OCI-LY3 (cell line): ENCODE data around the gene NPC1.

ENCODE experiments used
- H2AFZ ChIP-seq: fragments of 200-600, 300-600 bp; shearing (Covaris generic); 2 replicates; pipeline ENCODE4 v1.6.0; 2014; ENCODE audit warnings: antibody characterized with exemption, low read depth, low read length
- H3K27ac ChIP-seq: fragments of 200-600, 300-600 bp; sonication (generic); 2 replicates; pipeline ENCODE4 v1.5.1; 2014; ENCODE audit warnings: mild to moderate bottlenecking, low read length, moderate library complexity, mixed read lengths
- H3K27me3 ChIP-seq: fragments of 200-600, 300-600 bp; sonication (generic); 2 replicates; pipeline ENCODE4 v1.6.1; 2014; ENCODE audit warnings: low read depth, low read length, mixed read lengths
- H3K36me3 ChIP-seq: fragments of 200-600, 300-600 bp; sonication (generic); replicated peaks from 2 replicates; pipeline ENCODE3; 2014; ENCODE audit warnings: low read depth, low read length, mixed read lengths
- H3K4me1 ChIP-seq: fragments of 300-600, 200-600 bp; sonication (generic); 2 replicates; pipeline ENCODE4 v1.6.1; 2014; ENCODE audit warnings: low read length, mixed read lengths
- H3K4me2 ChIP-seq: fragments of 200-600, 300-600 bp; sonication (generic); 2 replicates; pipeline ENCODE4 v1.6.1; 2014; ENCODE audit warnings: low read length, mixed read lengths
- H3K4me3 ChIP-seq: fragments of 300-600, 200-600 bp; sonication (generic); 2 replicates; pipeline ENCODE4 v1.5.1; 2014; ENCODE audit warnings: antibody characterized with exemption, mild to moderate bottlenecking, low read length, moderate library complexity
- H3K79me2 ChIP-seq: fragments of 300-600, 200-600 bp; shearing (Covaris generic); 2 replicates; pipeline ENCODE4 v1.6.1; 2014; ENCODE audit warnings: mild to moderate bottlenecking, low read length, mixed read lengths
- H3K9ac ChIP-seq: fragments of 300-600, 200-600 bp; shearing (Covaris generic); 2 replicates; pipeline ENCODE4 v1.6.0; 2014; ENCODE audit warnings: mild to moderate bottlenecking, low read length, moderate library complexity
- H3K9me3 ChIP-seq: fragments of 200-600, 300-600 bp; shearing (Covaris generic); 2 replicates; pipeline ENCODE4 v1.6.1; 2014; ENCODE audit warnings: low read length, mixed read lengths; ENCODE audit not compliant: insufficient read depth
- H4K20me1 ChIP-seq: fragments of 200-600, 300-600 bp; sonication (generic); 2 replicates; pipeline ENCODE4 v1.6.1; 2016; ENCODE audit warnings: low read length, mixed read lengths; ENCODE audit not compliant: insufficient read depth
- EZH2phosphoT487 ChIP-seq: fragments of 200-600 bp; shearing (Covaris generic); IDR thresholded peaks from 2 replicates; pipeline ENCODE4 v1.6.1; 2018; ENCODE audit warnings: antibody characterized with exemption, mixed run types, low read depth
- TF ChIP-seq, protein P1 (sequence below): fragments of 200-600, 300-600 bp; sonication (generic); IDR thresholded peaks from 2 replicates; pipeline ENCODE4 v1.5.1; 2014; ENCODE audit warnings: antibody characterized with exemption, low read length, low read depth

NPC1 gene

DNA sequence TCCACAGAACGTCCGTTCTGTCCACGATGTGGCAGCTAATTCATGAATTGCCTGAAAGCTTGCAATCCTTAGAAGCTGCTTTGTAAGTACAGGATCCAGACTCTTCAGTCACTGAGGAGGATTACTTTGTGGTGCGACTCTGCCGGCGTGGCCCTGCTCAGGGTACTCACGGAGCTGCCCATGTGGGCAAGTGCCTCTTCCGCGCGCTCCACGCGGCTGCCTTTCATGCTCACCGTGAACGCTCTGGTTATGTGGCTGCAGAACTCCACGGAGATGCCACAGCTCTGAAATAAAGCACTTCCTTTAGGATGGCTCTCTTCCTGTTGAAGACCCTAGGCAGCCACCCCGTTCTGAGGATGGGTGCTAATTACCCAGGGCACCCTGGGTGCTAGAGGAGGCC is 52.0 kb downstream of the NPC1 start:
- Histone ChIP-seq H3K79me2 (no peaks in the 10 kb centered on the region), H3K27ac (no peak overlapping the region), H3K27me3 (no peaks in the 10 kb centered on the region), H3K9me3 (no peaks in the 10 kb centered on the region), H3K4me3 (no peak overlapping the region), H2AFZ (no peak overlapping the region), H3K4me1 (peaks cover 5% of the 10 kb centered on the region), H4K20me1 (peaks cover 13% of the 10 kb centered on the region), H3K9ac (no peak overlapping the region), H3K36me3 (peaks cover 75% of the 10 kb centered on the region), H3K4me2 (no peak overlapping the region)
- TF ChIP-seq, protein P1, sequence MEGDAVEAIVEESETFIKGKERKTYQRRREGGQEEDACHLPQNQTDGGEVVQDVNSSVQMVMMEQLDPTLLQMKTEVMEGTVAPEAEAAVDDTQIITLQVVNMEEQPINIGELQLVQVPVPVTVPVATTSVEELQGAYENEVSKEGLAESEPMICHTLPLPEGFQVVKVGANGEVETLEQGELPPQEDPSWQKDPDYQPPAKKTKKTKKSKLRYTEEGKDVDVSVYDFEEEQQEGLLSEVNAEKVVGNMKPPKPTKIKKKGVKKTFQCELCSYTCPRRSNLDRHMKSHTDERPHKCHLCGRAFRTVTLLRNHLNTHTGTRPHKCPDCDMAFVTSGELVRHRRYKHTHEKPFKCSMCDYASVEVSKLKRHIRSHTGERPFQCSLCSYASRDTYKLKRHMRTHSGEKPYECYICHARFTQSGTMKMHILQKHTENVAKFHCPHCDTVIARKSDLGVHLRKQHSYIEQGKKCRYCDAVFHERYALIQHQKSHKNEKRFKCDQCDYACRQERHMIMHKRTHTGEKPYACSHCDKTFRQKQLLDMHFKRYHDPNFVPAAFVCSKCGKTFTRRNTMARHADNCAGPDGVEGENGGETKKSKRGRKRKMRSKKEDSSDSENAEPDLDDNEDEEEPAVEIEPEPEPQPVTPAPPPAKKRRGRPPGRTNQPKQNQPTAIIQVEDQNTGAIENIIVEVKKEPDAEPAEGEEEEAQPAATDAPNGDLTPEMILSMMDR, result no peak
- no peak for TF ChIP-seq EZH2phosphoT487

DNA sequence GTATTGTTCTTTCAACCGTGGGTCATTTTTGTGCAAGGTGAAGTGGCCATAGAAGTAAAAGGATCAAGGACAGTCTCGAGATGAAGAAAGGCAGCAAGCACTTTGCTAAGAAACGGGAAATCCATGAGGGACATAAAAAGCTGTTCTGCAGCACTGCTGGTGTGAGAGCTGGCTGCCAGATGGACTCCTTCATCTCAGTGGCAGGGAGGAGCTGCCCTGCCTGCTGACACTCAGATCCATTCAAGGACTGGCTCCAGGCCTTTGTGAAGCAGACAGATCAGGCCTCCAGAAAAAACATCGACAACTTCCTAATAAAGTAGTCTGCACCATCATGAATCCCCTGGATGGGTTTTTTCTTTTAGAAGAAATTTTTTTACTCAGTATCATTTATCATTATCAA is 53.5 kb downstream of the NPC1 start:
- no peak overlapping the region for H3K4me3 ChIP-seq
- H3K4me2 ChIP-seq, result no peak overlapping the region
- H3K79me2 ChIP-seq, result no peaks in the 10 kb centered on the region
- no peak overlapping the region for H2AFZ ChIP-seq
- no peaks in the 10 kb centered on the region for H3K27me3 ChIP-seq
- H3K27ac ChIP-seq, result no peak overlapping the region
- H3K9ac ChIP-seq, result no peak overlapping the region
- TF ChIP-seq, protein P1, result no peak
- no peak for TF ChIP-seq EZH2phosphoT487
- no peaks in the 10 kb centered on the region for H3K4me1 ChIP-seq
- no peaks in the 10 kb centered on the region for H3K9me3 ChIP-seq
- peaks cover 4% of the 10 kb centered on the region; the same call in 1 of the 2 replicates for H4K20me1 ChIP-seq
- H3K36me3 ChIP-seq, result peaks cover 68% of the 10 kb centered on the region

DNA sequence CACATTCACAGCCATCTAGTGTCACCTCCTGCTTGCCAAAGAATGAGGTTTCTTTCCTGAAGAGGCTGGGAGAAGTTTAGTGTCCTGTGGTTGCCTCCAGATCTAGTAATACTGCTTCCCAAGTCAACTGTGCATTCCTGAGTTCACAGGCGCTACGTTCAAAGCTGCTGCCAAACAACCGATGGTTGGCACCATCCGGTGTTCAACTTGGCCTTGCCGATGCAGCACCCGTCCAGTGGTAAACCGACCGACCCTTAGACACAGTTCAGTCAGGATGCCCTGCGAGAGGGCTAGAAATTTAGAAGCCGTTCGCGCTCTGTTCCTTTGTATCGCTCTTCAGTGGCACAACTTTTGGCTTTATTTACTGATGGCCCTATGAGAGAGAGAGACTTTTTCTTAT is 54.4 kb downstream of the NPC1 start:
- peaks cover 62% of the 10 kb centered on the region for H3K36me3 ChIP-seq

DNA sequence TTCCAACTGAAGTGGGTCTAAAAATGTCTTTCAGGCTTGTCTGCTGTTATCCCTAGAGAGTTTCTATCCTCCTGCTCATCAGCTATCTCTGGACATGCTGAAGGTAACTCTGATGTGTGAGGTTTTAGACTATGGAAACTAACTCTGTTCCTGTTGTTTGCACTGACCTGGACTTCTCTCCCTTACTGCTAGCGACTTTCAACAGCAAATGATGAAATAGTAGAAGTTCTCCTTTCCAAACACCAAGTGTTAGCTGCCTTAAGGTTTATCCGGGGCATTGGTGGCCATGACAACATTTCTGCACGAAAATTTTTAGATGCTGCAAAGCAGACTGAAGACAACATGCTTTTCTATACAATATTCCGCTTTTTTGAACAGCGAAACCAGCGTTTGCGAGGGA is 56.1 kb downstream of the NPC1 start:
- no peak overlapping the region for H3K4me3 ChIP-seq
- H3K9me3 ChIP-seq, result no peaks in the 10 kb centered on the region
- peaks cover 9% of the 10 kb centered on the region; the same call in 1 of the 2 replicates for H4K20me1 ChIP-seq
- H2AFZ ChIP-seq, result no peak overlapping the region
- no peak overlapping the region for H3K9ac ChIP-seq
- H3K36me3 ChIP-seq, result peaks cover 60% of the 10 kb centered on the region
- H3K27me3 ChIP-seq, result no peaks in the 10 kb centered on the region
- H3K79me2 ChIP-seq, result no peaks in the 10 kb centered on the region
- TF ChIP-seq EZH2phosphoT487, result no peak
- TF ChIP-seq, protein P1, result no peak
- H3K4me1 ChIP-seq, result no peaks in the 10 kb centered on the region
- H3K4me2 ChIP-seq, result no peak overlapping the region
- H3K27ac ChIP-seq, result no peak overlapping the region

More for the DNA sequence above, 54.4 kb downstream of the NPC1 start:
- H4K20me1 ChIP-seq, result peaks cover 4% of the 10 kb centered on the region; the same call in 1 of the 2 replicates
- no peak overlapping the region for H3K4me3 ChIP-seq
- TF ChIP-seq EZH2phosphoT487, result no peak
- TF ChIP-seq, protein P1, result no peak
- no peak overlapping the region for H3K9ac ChIP-seq
- no peaks in the 10 kb centered on the region for H3K4me1 ChIP-seq
- H3K27ac ChIP-seq, result no peak overlapping the region
- no peak overlapping the region for H3K4me2 ChIP-seq
- no peaks in the 10 kb centered on the region for H3K9me3 ChIP-seq
- H2AFZ ChIP-seq, result no peak overlapping the region
- no peaks in the 10 kb centered on the region for H3K27me3 ChIP-seq
- no peaks in the 10 kb centered on the region for H3K79me2 ChIP-seq
